Ascending aorta (tissue), 2 donors: ENCODE results near the gene LDB1. TPM values are rescaled to one million over a fixed set of nuclear protein-coding genes. Genes with fewer than 3 reads are reported as not detected.

Experiments used
- DNase-seq, 2 donors: peaks; one replicate each; pipeline ENCODE4 v3.0.0-alpha.2; 2019; ENCODE audit warnings: low spot score in 2 of 2
- H3K27ac ChIP-seq, 2 donors: fragments of 200-600 bp; sonication (generic); one replicate each; pipeline ENCODE4 v1.5.1; 2016 to 2017; ENCODE audit warnings: mild to moderate bottlenecking in 1 of 2
- H3K27me3 ChIP-seq: fragments of 200-600 bp; sonication (generic); one replicate; pipeline ENCODE4 v1.5.1; 2017
- H3K36me3 ChIP-seq, 2 donors: fragments of 200-600 bp; sonication (generic); one replicate each; pipeline ENCODE4 v1.5.1; 2016
- H3K4me1 ChIP-seq, 2 donors: fragments of 200-600 bp; sonication (generic); one replicate each; pipeline ENCODE4 v1.5.1; 2016 to 2017; ENCODE audit warnings: mild to moderate bottlenecking in 1 of 2
- H3K4me3 ChIP-seq, 2 donors: fragments of 200-600 bp; sonication (generic); one replicate each; pipeline ENCODE4 v1.5.1; 2016 to 2017; ENCODE audit warnings: mild to moderate bottlenecking in 1 of 2
- H3K9me3 ChIP-seq, 2 donors: fragments of 200-600 bp; sonication (generic); one replicate each; pipeline ENCODE4 v1.5.1; 2016
- CTCF ChIP-seq, 3 experiments: fragments of 200-600 bp in 2 of 3; fragments of 450-650 bp in 1 of 3; sonication (generic) in 2 of 3; IDR thresholded peaks; one replicate each; pipeline ENCODE4 v1.5.1; 2016 to 2019; ENCODE audit warnings: antibody characterized with exemption in 3 of 3, mild to moderate bottlenecking in 1 of 3, moderate library complexity in 1 of 3
- intact Hi-C: fragments of 100-400 bp; cut with DNase I; formaldehyde crosslinking; loops from one replicate; pipeline ENCODE4 v1.15.1; 2023
- total RNA-seq: library from RNA; depleted of rRNA; stranded (reverse); fragments of >200 nt; gene quantifications from one replicate; pipeline ENCODE4 v1.1.0, GENCODE V29; 2016

Gene LDB1
- total RNA-seq, 1 donor from 2014 or later: 29.8 TPM

- no peaks in the 10 kb centered on the region for H3K9me3 ChIP-seq
- DNase-seq: no peak
- H3K4me3 ChIP-seq: no peak overlapping the region
- intact Hi-C loops: loop anchor here (5.0 kb wide), 1 partner anchor 717 kb away; the partner anchor contains the start of gene BTRC
- peaks cover 16 to 23% of the 10 kb centered on the region in 2 donors for H3K4me1 ChIP-seq
- TF ChIP-seq CTCF (IDR thresholded peaks at IDR 0.05): no peak
- H3K27ac ChIP-seq: no peak overlapping the region
- no peaks in the 10 kb centered on the region for H3K27me3 ChIP-seq
- H3K36me3 ChIP-seq: peaks cover 3 to 9% of the 10 kb centered on the region in 2 donors
These were observed 51.1 kb downstream of the LDB1 start for GRCh38 chr10:102069071-102069470.

GRCh38 chr10:102068216-102068615 is 52.0 kb downstream of the LDB1 start:
- H3K4me1 ChIP-seq: peaks cover 16 to 23% of the 10 kb centered on the region in 2 donors
- intact Hi-C loops: loop anchor here (5.0 kb wide), 1 partner anchor 716 kb away; the partner anchor contains the start of gene BTRC

GRCh38 chr10:102067091-102067916 is 52.9 kb downstream of the LDB1 start:
- intact Hi-C loops: loop anchor here (5.0 kb wide), 1 partner anchor 715 kb away; the partner anchor contains the start of gene BTRC
- no peak overlapping the region for H3K27ac ChIP-seq
- H3K9me3 ChIP-seq: no peaks in the 10 kb centered on the region
- DNase-seq: no peak
- peaks cover 3 to 9% of the 10 kb centered on the region in 2 donors for H3K36me3 ChIP-seq
- H3K4me1 ChIP-seq: peaks cover 16 to 23% of the 10 kb centered on the region in 2 donors
- peak overlapping the region in 1 of 2 donors; percentile 94 for H3K4me3 ChIP-seq
- H3K27me3 ChIP-seq: no peaks in the 10 kb centered on the region
- TF ChIP-seq CTCF (IDR thresholded peaks at IDR 0.05): no peak

More at GRCh38 chr10:102068216-102068615, 52.0 kb downstream of the LDB1 start:
- H3K36me3 ChIP-seq: peaks cover 3 to 9% of the 10 kb centered on the region in 2 donors
- TF ChIP-seq CTCF (IDR thresholded peaks at IDR 0.05): no peak
- H3K27ac ChIP-seq: no peak overlapping the region
- no peaks in the 10 kb centered on the region for H3K9me3 ChIP-seq
- no peak overlapping the region for H3K4me3 ChIP-seq
- H3K27me3 ChIP-seq: no peaks in the 10 kb centered on the region
- no peak for DNase-seq

- Histone ChIP-seq H3K27me3 (no peaks in the 10 kb centered on the region), H3K9me3 (no peaks in the 10 kb centered on the region), H3K36me3 (peaks cover 3 to 9% of the 10 kb centered on the region in 2 donors), H3K4me3 (peak overlapping the region; percentile 76 to 94), H3K4me1 (peaks cover 16 to 23% of the 10 kb centered on the region in 2 donors), H3K27ac (no peak overlapping the region)
- no peak for DNase-seq
- TF ChIP-seq CTCF (IDR thresholded peaks at IDR 0.05): no peak
- intact Hi-C loops: loop anchor here (5.0 kb wide), 1 partner anchor 714 kb away; the partner anchor contains the start of gene BTRC
These were observed 53.6 kb downstream of the LDB1 start for GRCh38 chr10:102066399-102067088.

- peak in 1 of 2 donors; percentile 67 for DNase-seq
These were observed 54.4 kb downstream of the LDB1 start for GRCh38 chr10:102065561-102066398.

More at GRCh38 chr10:102065561-102066398, 54.4 kb downstream of the LDB1 start:
- TF ChIP-seq CTCF (IDR thresholded peaks at IDR 0.05): no peak
- Histone ChIP-seq H3K4me3 (peak overlapping the region; percentile 76 to 94), H3K36me3 (peaks cover 3 to 9% of the 10 kb centered on the region in 2 donors), H3K4me1 (peaks cover 16 to 23% of the 10 kb centered on the region in 2 donors), H3K9me3 (no peaks in the 10 kb centered on the region), H3K27ac (peak overlapping the region; percentile 89 to 93), H3K27me3 (no peaks in the 10 kb centered on the region)
- intact Hi-C loops: loop anchor here (1.0 to 5.0 kb wide), 3 partner anchors 9 to 713 kb away; partner anchors contain the start of genes ARMH3 and BTRC
